RCC 7860 (cell line): Measurements from ENCODE around the gene HLA-DMB.
"Not testable (repeated sequence)": the region's sequence is repeated elsewhere in the genome, so short reads cannot be mapped to it uniquely, and the experiment has no call there.

ENCODE experiments used
- DNase-seq: peaks from one replicate; pipeline ENCODE4 v3.0.0-alpha.2; 2015; ENCODE audit warnings: low spot score
- FAIRE-seq: peaks from 2 replicates; lab custom pipeline; 2012; peaks lifted over from hg19 to GRCh38; lab: Jason Lieb, UNC

HLA-DMB gene

DNA sequence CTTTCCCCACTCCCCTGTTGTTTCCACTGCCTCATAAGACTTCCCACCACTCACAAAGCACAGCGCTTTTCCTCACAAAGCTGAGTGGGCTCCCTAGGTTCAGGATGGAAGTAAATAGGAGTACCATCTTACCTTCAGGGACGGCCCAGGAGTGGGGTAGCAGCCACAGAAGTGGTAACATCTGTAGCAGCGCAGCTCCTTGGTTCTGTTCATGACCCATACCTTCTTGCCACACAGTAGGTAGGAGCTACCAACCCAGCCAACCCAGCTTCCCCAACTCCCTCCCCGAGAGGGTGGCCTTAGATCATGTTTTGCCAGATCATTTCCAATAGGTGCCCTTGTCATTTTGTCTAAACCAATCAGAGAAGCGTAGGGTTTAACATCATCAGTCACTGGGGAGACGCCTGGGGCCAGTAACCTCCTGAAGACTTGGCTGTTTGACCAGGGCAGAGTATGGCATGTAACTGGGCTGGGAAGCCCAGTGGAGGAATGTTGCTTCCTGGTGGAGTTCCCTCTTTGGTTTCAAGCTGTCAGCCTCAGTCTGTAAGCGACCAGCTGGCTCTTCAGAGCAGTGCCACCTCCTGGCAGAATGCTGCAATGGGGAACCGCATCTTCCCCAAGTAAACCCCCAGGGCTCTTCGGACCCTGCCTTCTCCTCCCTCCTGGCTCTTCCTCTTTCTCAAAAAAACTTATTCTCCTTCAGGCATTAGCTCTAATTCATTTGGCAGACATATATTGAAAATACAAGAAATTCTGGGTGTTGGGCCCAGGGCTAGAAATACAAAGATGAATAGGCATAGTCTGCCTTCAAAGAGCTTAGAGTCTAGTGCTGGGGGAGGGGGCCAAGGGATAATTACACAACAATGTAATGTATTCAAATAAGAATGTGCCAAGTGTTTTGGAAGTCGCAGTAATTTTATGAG lies 12.2 kb upstream of the HLA-DMB start, which contains the start of gene HLA-DMA:
TSS of gene HLA-DMA (minus strand) at position 281 of the 923 bp plus-strand sequence. CDS start at position 220, 61 bp downstream.
- DNase-seq (peak; percentile 87), FAIRE-seq (peak; percentile 79)

DNA sequence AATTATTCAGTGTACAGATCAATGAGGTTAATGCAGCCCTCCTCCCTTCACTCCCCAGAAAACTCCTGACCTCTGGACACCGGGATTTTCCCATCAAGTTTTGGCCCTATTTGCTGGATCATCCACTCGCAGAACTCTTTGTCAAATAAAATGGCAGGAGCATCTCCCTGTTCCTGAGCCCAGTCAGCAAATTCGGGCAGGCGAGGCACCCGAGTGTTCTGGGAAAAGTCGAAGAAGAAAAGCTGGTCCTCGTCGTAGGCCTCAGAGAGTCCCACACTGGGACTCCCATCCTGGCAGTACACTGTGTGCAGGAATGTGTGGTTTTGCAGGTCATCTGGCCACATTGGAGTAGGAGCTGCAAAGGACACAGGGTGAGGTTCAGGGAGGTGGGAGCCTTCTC lies 9.6 kb upstream of the HLA-DMB start:
- DNase-seq (no peak), FAIRE-seq (no peak)

DNA sequence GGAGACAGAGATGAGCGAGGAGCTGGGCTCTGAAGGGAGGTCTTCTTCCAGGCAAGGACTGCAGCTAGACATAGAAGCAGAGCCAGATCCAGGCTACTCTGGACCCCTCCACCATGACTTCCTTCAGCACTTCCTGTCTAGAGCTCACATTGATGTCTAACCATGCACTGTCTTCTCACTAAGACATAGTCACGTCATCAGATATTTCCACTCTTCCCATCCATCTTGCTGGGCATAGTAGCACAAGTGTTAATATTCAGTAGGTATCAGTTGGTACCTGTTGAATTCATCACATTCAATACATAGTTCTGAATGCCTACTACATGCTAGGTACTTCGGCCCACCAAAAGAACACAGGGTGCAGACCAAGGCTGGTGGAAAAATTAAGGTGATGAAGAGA lies 9.2 kb upstream of the HLA-DMB start:
- FAIRE-seq: no peak

DNA sequence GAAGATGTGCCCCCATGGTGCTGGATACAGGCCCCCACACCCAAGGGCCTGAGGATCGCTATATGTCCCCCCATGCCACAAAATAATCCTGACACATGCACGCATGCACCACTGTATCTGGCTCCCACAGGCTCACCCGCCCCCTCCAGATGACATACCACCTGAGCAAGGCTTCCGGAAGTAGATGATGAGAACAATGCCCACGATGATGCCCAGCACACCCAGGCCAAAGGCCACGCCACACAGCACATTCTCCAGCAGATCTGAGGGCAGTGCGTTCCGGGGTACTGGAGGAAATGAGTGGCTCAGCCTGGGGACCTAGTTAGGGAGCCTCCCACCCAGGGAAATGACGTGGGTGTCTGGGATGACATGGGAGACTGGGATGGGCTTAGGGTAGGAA lies 8.3 kb upstream of the HLA-DMB start:
- DNase-seq: no peak
- FAIRE-seq: no peak

More for the DNA sequence above, 9.2 kb upstream of the HLA-DMB start:
- no peak for DNase-seq

DNA sequence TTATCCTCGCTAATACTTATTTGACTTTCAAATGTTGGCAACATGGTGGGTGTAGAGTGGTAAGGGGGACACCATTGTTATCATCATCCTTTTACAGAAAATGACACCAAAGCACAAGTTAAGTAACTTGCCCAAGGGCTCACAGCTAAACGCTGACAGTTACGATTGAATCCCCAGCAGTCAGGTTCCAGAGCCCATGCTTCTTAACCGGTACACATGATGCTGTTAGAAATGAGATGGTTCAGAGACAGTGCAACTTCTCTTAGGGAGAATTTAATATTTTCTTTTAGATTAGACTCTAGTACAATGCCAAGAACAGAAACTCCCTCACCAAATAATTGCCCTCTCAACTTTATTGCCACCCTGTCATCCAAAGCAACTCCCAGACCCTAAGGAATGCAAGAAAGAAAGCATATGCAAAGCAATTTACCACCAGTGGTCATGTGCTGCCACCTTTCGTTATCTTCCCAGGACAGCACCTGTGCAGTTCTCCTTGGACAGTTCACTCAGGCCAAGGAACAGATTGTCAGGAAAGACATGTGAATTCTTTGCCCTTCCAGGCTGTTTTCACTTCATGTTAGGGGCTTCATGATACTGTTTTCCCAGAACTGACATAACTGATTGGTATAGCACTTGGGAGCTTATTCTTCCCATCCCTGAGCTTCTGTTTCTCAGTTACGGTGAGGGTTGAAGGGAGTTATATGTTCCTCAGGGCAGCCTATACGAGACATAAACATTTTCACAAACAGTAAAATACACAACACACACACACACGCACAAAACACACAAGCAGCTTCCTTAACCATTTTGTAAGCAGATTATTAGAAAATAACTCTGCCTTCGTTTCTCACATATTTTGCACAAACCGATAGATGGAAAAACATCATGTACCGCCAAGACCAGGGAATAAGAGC lies 7.0 kb upstream of the HLA-DMB start:
- peak; percentile 45 for DNase-seq
- FAIRE-seq: no peak

DNA sequence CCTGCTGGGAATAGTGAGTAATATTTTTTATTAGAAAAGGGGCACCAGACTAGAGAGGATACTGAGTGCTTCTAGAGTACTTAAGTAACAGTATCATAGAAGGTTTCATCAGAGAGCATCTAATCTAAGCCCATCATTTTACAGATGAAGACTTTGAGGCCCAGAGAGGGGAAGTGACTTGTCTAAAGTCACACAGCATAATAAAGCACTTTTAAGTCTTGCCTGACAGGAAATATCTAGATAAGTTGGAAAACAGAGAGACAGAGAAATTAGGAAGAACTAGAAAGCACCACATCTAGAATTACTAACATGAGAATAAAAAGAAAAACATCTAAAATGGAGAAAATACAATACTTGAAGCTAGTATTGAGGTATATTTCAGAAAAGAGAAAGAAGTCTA lies 6.1 kb upstream of the HLA-DMB start:
- DNase-seq: no peak
- FAIRE-seq: no peak

DNA sequence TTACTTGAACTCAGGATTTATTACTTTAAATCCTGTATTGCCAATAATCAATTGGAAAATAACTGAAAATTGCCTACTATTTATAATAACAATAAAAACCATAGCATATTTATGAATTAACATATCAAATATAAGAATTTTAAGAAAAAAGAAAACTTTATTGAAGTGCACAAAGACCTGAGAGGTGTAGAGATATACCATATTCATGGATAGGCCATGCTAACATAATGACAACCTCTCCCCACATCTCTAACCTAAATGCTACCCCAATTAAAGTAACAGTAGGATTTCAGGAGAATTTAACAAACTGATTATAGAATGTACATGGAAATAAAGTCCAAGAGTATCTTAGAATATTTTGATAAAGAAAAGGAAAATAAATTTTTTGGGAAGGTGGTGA lies 5.1 kb upstream of the HLA-DMB start:
- DNase-seq: no peak

DNA sequence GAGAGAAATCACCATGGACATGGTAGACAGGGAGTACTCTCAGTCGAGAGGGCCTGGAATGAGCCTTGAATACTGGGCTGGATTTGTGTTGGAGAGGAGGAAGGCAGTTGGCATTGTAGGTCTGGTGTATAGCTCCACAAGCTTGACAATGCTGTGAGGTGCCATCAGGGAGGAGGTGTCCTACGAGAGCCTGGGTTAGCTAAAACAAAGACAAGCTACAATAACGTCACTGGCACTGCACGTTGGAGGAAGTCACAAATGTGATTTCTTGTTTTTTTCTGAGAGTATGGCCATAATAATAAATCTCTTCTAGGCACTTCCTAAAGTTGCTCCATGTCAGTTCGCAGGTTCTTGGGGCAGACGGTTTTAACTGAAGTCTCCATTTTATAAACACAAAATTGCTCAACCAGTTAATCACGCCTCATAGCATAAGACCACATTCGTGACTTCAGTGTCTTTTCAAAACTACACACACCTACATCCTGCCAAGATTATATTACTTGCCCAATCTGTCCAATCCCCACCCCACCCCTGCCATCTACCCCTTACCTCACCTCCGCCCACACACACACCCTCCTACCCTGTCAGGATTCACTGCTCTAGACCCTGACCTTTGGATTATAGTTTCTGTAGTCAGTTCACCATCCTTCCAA lies 4.4 kb upstream of the HLA-DMB start:
- DNase-seq (no peak), FAIRE-seq (no peak)

More for the DNA sequence above, 5.1 kb upstream of the HLA-DMB start:
- FAIRE-seq: no peak

DNA sequence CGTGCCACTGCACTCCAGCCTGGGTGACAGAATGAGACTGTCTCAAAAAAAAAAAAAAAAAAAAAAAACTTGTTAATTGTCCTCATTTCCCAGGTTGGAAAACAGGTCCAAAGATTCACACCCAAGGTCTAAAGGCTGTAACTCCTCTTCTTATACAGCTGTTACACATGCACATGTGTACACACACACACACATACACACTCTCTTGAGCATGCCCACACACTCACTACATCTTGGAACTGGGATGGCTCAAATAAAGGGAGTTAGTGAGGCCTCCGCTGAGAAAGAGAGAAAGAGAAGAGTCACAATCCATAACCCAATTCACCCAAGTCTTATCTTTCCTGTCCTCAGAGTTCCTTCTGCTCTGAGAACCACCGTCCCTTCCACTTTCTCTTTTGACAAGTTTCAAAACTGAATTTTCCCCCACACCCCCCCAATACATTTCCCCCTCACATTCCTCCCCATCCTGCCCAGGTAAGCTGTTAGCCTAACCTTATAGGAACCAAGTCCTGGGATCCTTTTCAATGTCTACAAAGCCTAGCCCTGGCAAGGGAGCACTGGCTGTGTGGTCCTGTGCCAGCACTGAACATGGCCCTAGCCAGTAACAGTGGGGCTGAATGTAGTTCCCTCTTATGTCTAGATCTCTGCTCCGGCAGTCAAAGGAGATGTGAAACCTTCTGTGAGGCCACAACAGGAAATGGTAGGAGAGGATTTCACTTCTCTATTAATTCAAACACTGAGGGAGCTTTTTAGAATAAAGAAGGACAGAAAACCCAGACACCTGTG lies 3.2 kb upstream of the HLA-DMB start:
- DNase-seq: no peak
- FAIRE-seq: no peak

DNA sequence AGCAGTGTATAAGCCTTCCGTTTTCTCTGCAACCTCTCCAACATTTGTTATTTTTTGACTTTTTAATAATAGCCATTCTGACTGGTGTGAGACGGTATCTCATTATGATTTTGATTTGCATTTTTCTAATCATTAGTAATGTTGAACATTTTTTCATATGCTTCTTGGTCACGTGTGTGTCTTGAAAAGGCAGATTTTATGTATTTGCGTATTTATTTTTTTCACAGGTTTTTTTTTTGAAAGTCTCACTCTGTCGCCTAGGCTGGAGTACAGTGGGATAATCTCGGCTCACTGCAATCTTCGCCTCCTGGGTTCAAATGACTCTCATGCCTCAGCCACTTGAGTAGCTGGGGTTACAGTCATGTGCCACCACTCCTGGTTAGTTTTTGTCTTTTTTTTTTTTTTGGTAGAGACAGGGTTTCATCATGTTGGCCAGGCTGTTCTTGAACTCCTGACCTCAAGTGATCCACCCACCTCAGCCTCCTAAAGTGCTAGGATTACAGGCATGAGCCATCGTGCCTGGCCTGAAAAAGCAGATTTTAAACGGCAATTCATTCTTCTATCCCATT lies 1.8 kb upstream of the HLA-DMB start:
- not testable (repeated sequence) for FAIRE-seq, DNase-seq

DNA sequence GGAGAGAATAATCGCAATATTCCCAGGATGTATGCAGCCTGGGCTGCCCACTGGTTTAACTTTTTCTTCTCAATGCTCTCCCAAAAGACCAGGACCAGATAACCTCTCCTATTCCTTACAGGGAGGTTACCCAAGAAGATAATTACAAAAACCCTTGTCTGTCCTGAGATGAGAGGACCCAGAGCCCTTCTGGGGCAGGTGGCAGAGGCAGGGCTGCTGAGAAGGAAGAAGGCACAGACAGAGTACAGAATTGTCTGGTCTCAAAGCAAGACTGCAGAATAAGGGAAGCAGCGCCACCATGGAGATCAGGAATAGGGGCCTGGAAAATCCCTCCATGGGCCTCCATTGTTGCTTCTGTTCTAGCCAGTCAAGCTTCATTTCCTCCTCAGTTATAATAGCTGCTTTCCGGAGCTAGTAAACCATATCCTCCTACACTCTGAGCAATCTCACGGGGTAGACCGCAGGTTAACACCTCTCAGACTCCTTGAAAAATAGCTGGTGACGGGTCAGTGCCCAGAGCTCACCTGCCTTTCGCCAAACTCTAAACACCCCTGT lies 463 bp upstream of the HLA-DMB start:
- DNase-seq (peak; percentile 63), FAIRE-seq (peak; percentile 69)

DNA sequence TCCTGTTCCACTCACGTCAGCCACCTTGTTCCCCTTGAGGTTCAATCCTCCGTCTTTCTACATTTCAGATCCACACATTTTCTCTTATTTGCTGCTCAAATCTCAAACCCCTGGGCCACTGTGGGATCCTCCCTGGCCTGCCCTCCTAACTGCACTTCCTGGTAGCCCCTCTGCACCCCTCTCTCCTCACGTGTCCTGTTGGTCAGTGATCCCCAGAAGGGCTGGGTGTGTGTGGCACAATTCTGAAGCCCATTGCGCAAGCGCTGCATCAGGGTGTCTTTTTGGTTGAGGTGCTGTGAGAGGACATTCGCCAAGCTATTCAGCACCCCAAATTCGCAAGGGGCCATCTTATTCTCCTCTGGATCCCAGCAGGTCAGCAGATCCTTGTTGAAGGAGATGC lies 2.3 kb downstream of the HLA-DMB start:
- DNase-seq (no peak), FAIRE-seq (no peak)

DNA sequence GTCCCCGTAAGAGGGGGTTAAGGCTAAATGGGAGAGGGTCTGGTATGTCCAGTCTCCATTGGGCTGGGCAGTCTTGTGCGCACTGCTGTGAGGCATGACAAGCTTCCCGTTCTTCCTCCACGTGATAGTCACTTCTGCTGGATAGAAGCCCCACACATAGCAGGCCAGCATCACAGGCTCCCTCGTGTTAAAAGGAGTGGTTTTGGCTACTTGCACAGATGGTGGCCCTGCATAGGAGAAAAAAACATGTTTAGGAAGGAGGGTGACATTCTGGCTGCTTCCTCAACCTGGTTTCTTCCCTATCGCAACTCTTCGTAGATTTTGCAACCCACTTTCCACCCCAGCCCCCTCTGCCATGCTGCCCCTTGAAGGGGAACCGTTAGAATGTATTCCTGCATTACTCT lies 3.6 kb downstream of the HLA-DMB start:
- FAIRE-seq: no peak
- DNase-seq: no peak

DNA sequence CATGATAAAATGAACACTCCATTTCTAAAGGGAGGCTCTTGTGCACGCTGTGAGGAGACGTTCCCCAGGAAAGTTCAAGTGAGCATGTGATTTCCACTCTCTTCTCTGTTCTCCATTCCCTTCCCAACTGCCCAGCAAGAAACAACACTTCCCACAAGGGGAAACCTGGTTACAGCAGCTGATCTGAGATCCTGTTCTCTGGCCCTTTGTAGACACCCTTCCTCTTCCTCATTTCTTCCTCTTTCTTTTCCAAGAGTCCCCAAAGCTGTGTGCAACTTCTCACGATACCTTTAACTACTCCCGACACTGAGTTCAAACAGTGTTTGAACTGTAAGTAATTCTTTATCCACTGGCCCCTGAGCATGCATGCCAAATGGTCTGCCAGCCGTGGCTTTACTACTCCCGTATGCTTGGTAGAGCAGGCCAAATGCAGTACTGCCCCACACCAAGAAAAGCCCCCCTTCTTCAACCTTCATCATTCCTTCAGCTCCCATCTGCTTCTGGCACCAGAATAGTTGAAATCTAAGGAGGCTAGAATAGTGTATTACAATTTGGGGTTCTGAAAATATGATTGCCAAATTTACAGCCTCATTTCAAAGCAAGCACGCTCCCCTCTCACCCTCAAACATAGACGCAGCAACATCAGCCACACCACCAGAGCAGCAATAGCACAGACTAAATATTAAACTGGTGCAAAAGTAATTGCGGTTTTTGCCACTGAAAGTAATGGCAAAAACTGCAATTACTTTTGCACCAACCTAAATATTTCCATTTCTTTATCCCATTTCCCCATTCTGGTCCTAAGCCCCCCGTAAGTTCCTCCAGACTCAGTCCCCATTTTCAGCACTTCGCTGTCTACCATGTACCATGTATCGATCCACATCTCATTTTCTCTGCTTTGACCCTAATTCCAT lies 4.3 kb downstream of the HLA-DMB start:
- DNase-seq (no peak), FAIRE-seq (no peak)

DNA sequence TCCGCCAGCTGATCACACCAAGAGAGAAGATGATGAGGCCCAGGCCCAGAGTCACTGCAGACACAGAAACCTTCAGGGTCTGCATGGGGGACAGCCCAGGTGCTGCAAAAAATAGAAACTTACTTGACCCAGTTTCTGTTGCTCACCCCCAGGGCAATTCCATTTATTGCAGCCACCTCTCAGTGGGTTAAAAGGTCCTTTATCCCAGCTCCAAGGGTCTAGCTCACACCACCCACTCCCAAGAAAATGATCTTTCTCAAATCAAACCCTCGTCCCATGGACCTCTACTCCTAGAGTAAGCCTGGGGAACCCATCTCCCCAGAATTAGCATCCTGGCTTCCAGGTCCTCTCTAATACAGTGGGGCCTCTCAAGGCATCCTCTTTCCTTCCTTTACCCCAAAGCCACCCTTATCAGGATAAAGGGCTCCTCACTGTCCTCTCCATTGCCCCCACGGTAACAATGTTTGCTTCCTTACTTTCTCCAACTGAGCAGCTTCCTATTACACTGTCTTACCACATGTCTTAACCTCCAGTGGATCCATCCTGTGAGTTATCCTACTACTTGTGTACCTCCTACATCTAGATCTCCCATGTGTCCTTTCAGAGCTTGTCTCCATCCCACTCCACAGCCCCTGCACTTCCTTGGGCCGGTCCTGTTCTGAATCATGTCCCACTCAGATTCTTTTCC lies 5.1 kb downstream of the HLA-DMB start:
- FAIRE-seq (no peak), DNase-seq (no peak)

DNA sequence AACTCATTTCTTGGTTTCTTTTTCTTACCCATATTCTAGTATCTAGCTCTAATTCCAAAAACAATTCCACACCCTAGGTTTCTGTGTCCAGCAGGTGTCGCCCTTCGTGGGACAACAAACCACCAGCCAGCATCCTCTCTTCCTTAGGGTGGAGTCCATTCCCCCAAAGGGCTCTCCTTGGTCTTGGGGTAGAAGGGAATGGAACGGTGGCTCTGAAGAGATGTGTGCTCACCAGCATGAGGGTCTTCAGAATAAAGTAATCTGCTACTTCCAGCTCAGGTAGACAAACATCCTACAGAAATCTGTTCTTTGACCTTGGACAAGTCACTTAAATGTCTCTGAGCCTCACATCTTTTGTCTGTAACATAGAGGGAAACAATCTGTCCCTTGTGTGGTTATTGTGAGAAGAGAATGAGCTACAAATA lies 7.2 kb downstream of the HLA-DMB start:
- FAIRE-seq (no peak), DNase-seq (peak; percentile 26)

DNA sequence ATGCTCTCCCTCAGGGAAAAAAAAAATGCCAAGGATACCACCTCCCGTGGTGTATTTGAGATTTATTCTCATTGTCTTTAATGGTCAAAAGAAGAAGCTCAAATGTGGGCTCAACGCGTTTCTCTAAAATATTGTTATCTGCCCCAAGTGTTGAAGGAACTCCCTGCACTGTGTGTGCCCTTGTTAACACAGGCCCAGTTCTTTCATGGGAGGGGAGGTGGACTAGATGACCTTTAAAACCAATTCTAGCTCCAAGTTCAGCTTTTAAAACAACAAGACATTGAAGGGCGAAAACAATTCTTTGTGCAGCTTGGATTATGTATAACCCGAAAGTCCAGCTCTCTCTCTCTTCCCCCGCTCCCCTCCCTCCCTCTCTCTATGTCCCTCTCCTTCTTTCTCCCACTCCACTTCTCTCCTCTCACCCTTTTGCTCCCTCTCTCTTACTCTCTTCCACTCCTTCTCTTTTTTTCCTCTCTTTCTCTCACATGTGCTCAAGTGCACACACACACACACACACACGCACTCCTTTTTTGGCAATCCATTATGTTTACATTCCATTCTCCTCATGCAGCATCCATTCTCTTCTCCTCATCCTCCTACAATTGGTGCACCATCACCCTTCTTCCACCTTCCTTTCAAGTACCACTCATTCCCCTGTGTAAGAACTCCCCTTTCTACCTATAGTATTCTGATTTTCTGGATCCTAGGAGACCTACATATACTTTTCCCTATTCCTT lies 8.5 kb downstream of the HLA-DMB start:
- FAIRE-seq: no peak
- no peak for DNase-seq
